SK-N-SH treated with all-trans-retinoic acid at 6 μM for 48 hours (cell line): ENCODE results near the gene HSFY2.
"Not testable (repeated sequence)": the region's sequence is repeated elsewhere in the genome, so short reads cannot be mapped to it uniquely, and the experiment has no call there.

Source experiments
- ATAC-seq: fragments of 200-7000 bp; cut with Tn5 transposase; 3 replicates; pipeline ENCODE4 v1.9.1; 2020; ENCODE audit warnings: mild to moderate bottlenecking, moderate library complexity

Gene HSFY2

GRCh38 chrY:18773635-18774034 lies at the start of gene HSFY2:
HSFY2 (minus strand) TSS chrY:18773735; CDS start chrY:18773618, 117 bp downstream.
- not testable (repeated sequence) for ATAC-seq

GRCh38 chrY:18815751-18816150 lies 42.2 kb upstream of the HSFY2 start:
- not testable (repeated sequence) for ATAC-seq

GRCh38 chrY:18788757-18789406 lies 15.3 kb upstream of the HSFY2 start:
- not testable (repeated sequence) for ATAC-seq

- ATAC-seq = not testable (repeated sequence)
These were observed 19.5 kb downstream of the HSFY2 start for GRCh38 chrY:18754077-18754476.

GRCh38 chrY:18753133-18753815 lies 20.3 kb downstream of the HSFY2 start:
- ATAC-seq = not testable (repeated sequence)

GRCh38 chrY:18723714-18724113 lies 49.8 kb downstream of the HSFY2 start:
- not testable (repeated sequence) for ATAC-seq
